Stomach (tissue), 9 donors: ENCODE data around the gene MCF2L. TPM values are rescaled to one million over a fixed set of nuclear protein-coding genes. Genes with fewer than 3 reads are reported as not detected.

Experiments used
- DNase-seq, 2 donors: peaks; one replicate each; pipeline versions ENCODE4 v3.0.0 to v3.0.0-alpha.2; 2013 to 2019
- H3K27ac ChIP-seq, 5 donors: fragments of 200-600 bp in 4 of 5; sonication (generic) in 4 of 5; one replicate each; pipeline ENCODE4 v1.5.1; 2013 to 2019; ENCODE audit warnings: mild to moderate bottlenecking in 1 of 5, moderate library complexity in 1 of 5
- H3K27me3 ChIP-seq, 3 donors: fragments of 200-600 bp; sonication (generic); one replicate each; pipeline ENCODE4 v1.5.1; 2017 to 2019; ENCODE audit warnings: mixed run types in 1 of 3
- H3K36me3 ChIP-seq, 4 donors: fragments of 200-600 bp; sonication (generic); 1 replicate in 3 of 4; 2 replicates in 1 of 4; pipeline ENCODE4 v1.5.1; 2016 to 2019
- H3K4me1 ChIP-seq, 4 donors: fragments of 200-600 bp; sonication (generic); one replicate each; pipeline ENCODE4 v1.5.1; 2016 to 2019
- H3K4me3 ChIP-seq, 4 donors: fragments of 200-600 bp; sonication (generic) in 3 of 4; one replicate each; pipeline ENCODE4 v1.5.1; 2016 to 2019; ENCODE audit warnings: mild to moderate bottlenecking in 1 of 4
- H3K9me3 ChIP-seq, 4 donors: fragments of 200-600 bp; sonication (generic); one replicate each; pipeline ENCODE4 v1.5.1; 2016 to 2019
- CTCF ChIP-seq, 7 experiments: fragments of 450-650 bp in 4 of 7; fragments of 200-600 bp in 3 of 7; sonication (generic) in 3 of 7; IDR thresholded peaks; one replicate each; pipeline ENCODE4 v1.5.1; 2016 to 2019; ENCODE audit warnings: antibody characterized with exemption in 7 of 7, control low read depth in 2 of 7, mild to moderate bottlenecking in 1 of 7
- EP300 ChIP-seq: sonication (generic); formaldehyde crosslinking; IDR thresholded peaks from one replicate; pipeline ENCODE4 v1.6.1; 2017; ENCODE audit warnings: antibody characterized with exemption
- POLR2A ChIP-seq, 4 donors: fragments of 450-650 bp; IDR thresholded peaks; one replicate each; pipeline ENCODE4 v1.6.1; 2016; ENCODE audit warnings: antibody characterized with exemption in 4 of 4, control low read depth in 2 of 4, mild to moderate bottlenecking in 1 of 4, moderate library complexity in 1 of 4
- POLR2AphosphoS5 ChIP-seq, 3 donors: sonication (generic); formaldehyde crosslinking; IDR thresholded peaks; one replicate each; pipeline ENCODE4 v1.6.1; 2016; ENCODE audit warnings: antibody characterized with exemption in 3 of 3
- WGBS, 5 donors: extraction: QIAGEN DNeasy Blood & Tissue Kit in 3 of 5; methylation state at CpG; one replicate each; pipeline versions ENCODE4 v1.1.5 to v1.1.7; 2013 to 2018; 5-methylcytosine and 5-hydroxymethylcytosine counted together
- intact Hi-C: fragments of 100-400 bp; cut with DNase I; formaldehyde crosslinking; loops from one replicate; pipeline ENCODE4 v1.15.1; 2023; ENCODE audit warnings: low total_unique reads
- polyA plus RNA-seq, 3 donors: library from polyadenylated mRNA; stranded (reverse); fragments of 200-250 nt; gene quantifications; one replicate each; pipeline ENCODE4 v1.2.3, GENCODE V29; 2013
- total RNA-seq, 5 donors: library from RNA; depleted of rRNA; stranded (reverse); fragments of >200 nt; gene quantifications; one replicate each; pipeline versions ENCODE4 v1.1.0 to v1.2.3, GENCODE V29; 2014 to 2016
- donor health status: healthy with polysubstance abuse.
- donor health status: Bipolar disorder and iron deficiency.
- donor health status: healthy.

Gene MCF2L
- total and polyA plus RNA-seq, 8 donors, result 10.8 to 363 (median 39.4) TPM

- no peak overlapping the region for H3K4me3 ChIP-seq
- intact Hi-C loops, result no loop called here
- WGBS, 5 donors, result 89 to 94% (median 92%) methylated on average over 10 to 25 of the region's 25 CpGs
- peaks cover under 1 to 55% (median 46%) of the 10 kb centered on the region in 4 donors for H3K36me3 ChIP-seq
- H3K9me3 ChIP-seq, result no peaks in the 10 kb centered on the region
- no peak overlapping the region for H3K27ac ChIP-seq
- H3K4me1 ChIP-seq, result no peaks in the 10 kb centered on the region
- no peak for TF ChIP-seq EP300
- no peak for TF ChIP-seq CTCF (IDR thresholded peaks at IDR 0.05)
- TF ChIP-seq POLR2AphosphoS5 (IDR thresholded peaks at IDR 0.05), result no peak
- no peak for TF ChIP-seq POLR2A (IDR thresholded peaks at IDR 0.05)
- no peak for DNase-seq
- H3K27me3 ChIP-seq, result peaks cover 0 to 32% (median 0%) of the 10 kb centered on the region in 3 donors
These were observed 124.0 kb downstream of the MCF2L start for GRCh38 chr13:113092776-113093579.

GRCh38 chr13:113093580-113094409, 124.8 kb downstream of the MCF2L start:
- peaks cover 0 to 29% (median 0%) of the 10 kb centered on the region in 3 donors for H3K27me3 ChIP-seq
- TF ChIP-seq POLR2A (IDR thresholded peaks at IDR 0.05) (no peak), EP300 (no peak), CTCF (IDR thresholded peaks at IDR 0.05) (no peak), POLR2AphosphoS5 (IDR thresholded peaks at IDR 0.05) (no peak)
- 80 to 88% (median 85%) methylated on average over 23 to 29 of the region's 29 CpGs for WGBS, 5 donors
- intact Hi-C loops, result no loop called here
- H3K4me3 ChIP-seq, result no peak overlapping the region
- no peak overlapping the region for H3K27ac ChIP-seq
- no peak for DNase-seq
- peaks cover 0 to 54% (median 41%) of the 10 kb centered on the region in 4 donors for H3K36me3 ChIP-seq
- H3K4me1 ChIP-seq, result no peaks in the 10 kb centered on the region
- H3K9me3 ChIP-seq, result no peaks in the 10 kb centered on the region

GRCh38 chr13:113094410-113094800, 125.4 kb downstream of the MCF2L start:
- peaks cover 0 to 34% (median 0%) of the 10 kb centered on the region in 3 donors for H3K27me3 ChIP-seq
- H3K36me3 ChIP-seq, result peaks cover 0 to 50% (median 36%) of the 10 kb centered on the region in 4 donors
- no peak overlapping the region for H3K4me3 ChIP-seq
- intact Hi-C loops, result no loop called here
- no peaks in the 10 kb centered on the region for H3K4me1 ChIP-seq
- H3K9me3 ChIP-seq, result no peaks in the 10 kb centered on the region
- 86 to 89% (median 88%) methylated on average over 13 to 14 of the region's 14 CpGs for WGBS, 5 donors
- DNase-seq, result no peak
- no peak overlapping the region for H3K27ac ChIP-seq
- TF ChIP-seq POLR2AphosphoS5 (IDR thresholded peaks at IDR 0.05), result no peak
- no peak for TF ChIP-seq CTCF (IDR thresholded peaks at IDR 0.05)
- no peak for TF ChIP-seq POLR2A (IDR thresholded peaks at IDR 0.05)
- TF ChIP-seq EP300, result no peak
